Activated naive CD4-positive, alpha-beta T cell treated with anti-CD3 and anti-CD28 coated beads, Interleukin-2, amount 10 ng/mL, durations not matched to agents 5 hours and 36 hours (primary cell): ENCODE measurements around the gene MED20. TPM values are rescaled to one million over a fixed set of nuclear protein-coding genes. Genes with fewer than 3 reads are reported as not detected.

ENCODE experiments used
- total RNA-seq, 2 experiments: library from RNA; stranded (reverse); gene quantifications; one replicate each; pipeline ENCODE4 v1.2.3, GENCODE V29; 2021

MED20 gene, protein sequence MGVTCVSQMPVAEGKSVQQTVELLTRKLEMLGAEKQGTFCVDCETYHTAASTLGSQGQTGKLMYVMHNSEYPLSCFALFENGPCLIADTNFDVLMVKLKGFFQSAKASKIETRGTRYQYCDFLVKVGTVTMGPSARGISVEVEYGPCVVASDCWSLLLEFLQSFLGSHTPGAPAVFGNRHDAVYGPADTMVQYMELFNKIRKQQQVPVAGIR
- total RNA-seq = 10 to 100 TPM; 19.4 to 22.9 TPM

DNA sequence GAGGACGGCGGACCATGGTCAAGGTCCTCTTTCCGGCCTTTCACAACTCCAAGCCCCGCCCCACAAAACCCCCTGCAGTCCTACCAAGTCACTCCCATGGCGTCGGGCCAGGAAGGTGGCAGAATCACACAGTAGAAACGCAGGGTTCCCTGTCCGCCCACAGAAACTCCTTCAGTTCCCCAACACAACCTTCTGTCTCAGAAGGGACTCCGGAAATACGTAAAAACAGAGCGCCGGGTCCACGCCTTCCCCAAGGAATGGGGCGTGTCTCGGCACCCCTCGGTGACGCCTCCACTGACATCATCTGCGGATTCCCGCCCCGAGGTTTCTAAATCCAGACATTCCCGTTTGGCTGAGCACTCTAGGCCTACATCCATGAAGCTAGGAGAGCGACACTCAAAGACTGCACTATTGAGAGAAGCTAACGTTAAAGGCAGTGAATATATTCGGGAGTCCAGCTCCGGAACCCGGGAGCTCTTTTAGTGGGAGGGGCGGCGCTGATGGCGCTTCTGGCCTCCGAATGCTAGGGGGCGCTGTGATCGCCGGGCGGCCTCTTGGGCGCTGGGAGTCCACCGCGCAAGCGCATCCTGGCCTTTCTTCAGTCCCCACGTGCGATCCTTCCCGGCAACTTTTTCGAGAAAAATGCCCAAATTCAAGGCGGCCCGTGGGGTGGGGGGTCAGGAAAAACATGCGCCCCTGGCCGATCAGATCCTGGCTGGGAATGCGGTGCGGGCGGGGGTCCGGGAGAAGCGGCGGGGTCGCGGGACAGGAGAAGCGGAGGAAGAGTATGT is at the start of gene MED20, which contains the start of gene BYSL:
Gene MED20, minus strand, starts transcription at position 219 of the 791 bp plus-strand sequence. Its CDS starts 121 bp downstream, at position 98.
Gene BYSL, plus strand, starts transcription at position 579 of the 791 bp plus-strand sequence. Its CDS starts 64 bp downstream, at position 643.

DNA sequence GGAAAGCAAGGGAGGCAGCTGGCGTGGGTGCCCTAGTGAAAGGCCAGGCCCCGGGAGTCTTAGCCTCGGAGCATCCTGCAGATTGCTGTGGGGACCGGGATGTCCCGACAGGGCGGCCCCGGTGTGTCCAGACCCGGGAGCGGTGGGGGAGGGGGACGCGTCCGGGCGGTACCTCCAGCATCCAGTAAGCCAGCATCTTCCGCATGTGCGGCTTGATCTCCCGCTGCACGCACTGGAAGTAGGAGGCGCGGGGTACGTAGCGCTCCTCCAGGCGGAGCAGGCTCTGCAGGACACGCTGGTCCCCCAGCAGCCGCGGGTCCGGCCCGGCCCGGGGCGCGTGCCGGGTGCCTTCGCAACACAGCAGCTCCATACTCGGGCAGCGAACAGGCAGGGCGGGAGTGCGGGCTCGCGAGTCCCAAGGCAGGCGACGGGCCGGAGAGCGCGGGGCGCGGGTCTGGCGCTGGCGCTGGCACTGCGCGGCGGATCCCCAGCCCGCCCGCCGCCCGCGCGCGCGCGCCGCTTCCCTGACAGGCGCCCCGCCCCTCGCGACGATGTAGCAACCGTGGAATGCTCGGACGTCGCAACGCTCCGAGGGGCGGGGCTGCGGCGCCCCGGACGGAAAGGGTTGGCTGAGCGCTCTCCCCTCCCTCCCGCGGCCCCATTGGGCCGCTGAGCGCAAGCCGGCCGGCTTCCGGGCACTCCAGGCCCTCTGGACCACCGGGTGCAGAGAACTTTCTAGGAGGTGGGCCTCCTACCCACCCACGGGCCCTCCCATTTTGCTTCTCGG is 20.5 kb upstream of the MED20 start, which contains the start of gene CCND3:
Gene CCND3, minus strand, starts transcription at position 529 of the 787 bp plus-strand sequence. Its CDS starts 159 bp downstream, at position 370.

DNA sequence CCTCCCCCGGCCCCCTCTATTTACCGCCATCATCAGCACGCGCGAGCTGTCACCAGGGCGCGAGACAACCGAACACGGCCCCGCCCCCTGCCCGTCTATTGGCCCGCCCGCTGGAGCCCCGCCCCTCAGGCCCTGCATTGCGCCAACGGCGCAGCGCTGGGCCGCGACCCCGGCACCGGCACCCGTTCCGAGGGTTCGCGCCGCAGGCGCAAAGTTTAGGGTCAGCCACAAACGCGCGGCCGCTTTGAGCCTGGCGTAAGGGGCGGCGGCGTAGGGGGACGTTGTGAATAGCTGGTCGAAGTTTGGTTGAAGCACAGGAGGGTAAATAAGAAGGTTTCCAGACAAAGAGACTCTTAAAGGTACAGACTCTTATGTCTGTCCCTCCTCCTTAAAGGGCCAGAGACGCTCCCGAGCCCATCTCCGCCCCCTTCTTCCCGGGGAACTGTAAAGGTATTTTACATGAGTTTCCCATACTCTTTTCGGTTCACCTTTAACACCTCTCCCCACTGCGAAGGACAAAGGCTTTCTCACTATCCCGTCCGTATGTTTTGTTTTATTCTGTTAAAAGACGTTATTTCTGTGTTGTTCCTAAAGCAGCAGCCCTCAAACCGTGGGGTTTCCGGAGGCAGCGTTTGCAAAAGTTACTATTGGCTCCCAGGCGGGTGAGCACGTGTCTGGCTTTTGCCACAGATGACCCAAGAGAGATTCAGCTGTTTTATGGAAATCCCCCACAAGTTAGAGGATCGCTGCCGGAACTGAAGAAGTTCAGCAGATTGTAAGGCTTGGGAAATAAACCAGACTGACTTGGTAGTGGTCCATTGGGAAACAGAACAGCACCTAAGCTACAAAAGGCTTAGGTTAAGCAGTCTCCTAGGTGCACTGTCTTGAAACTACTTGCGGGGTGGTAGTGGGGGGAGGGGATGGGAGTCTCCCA is 25.4 kb downstream of the MED20 start, which contains the start of gene USP49:
Gene USP49, minus strand, starts transcription at position 76 of the 934 bp plus-strand sequence. CDS start 88,392 bp downstream, outside the sequence.

Other genes starting within 250 kb of the MED20 start
- gene TFEB, start 185.5 kb downstream of the MED20 start, total RNA-seq = 10 to 100 TPM; 17.0 to 18.2 TPM
- not detected for gene PGC, start 173.7 kb downstream of the MED20 start, total RNA-seq
- gene FRS3, start 141.2 kb downstream of the MED20 start, total RNA-seq = 1 to 10 TPM; 4.6 to 5.3 TPM
- under 1 TPM in 1 of 2 experiments, not detected in 1; 0.66 TPM for gene PRICKLE4, start 140.4 kb downstream of the MED20 start, total RNA-seq
- 100 to 1,000 TPM; 148 to 164 TPM for gene TOMM6, start 133.4 kb downstream of the MED20 start, total RNA-seq
- 1 to 10 TPM; 6.7 to 7.3 TPM for gene USP49, start 25.8 kb downstream of the MED20 start, total RNA-seq
- gene BYSL, start 360 bp upstream of the MED20 start, total RNA-seq = 10 to 100 TPM; 29.5 to 30.4 TPM
- gene CCND3, start 20.7 kb upstream of the MED20 start, total RNA-seq = 100 to 1,000 TPM; 365 to 369 TPM
- 10 to 100 TPM; 56.2 to 61.5 TPM for gene TAF8, start 129.4 kb upstream of the MED20 start, total RNA-seq
- gene C6orf132, start 221.5 kb upstream of the MED20 start, total RNA-seq = not detected